HCT116 (cell line): ENCODE results near the gene CCSER1. TPM values are rescaled to one million over a fixed set of nuclear protein-coding genes. Genes with fewer than 3 reads are reported as not detected.

Experiments used
- ATAC-seq: fragments of 200-7000 bp; cut with Tn5 transposase; 2 replicates; pipeline ENCODE4 v1.9.1; 2020; ENCODE audit warnings: mild to moderate bottlenecking, moderate library complexity
- BruUV-seq: library from RNA; stranded (reverse); fragments of 400-500 nt; replicated peaks from 2 replicates; lab custom pipeline; 2021; lab: Mats Ljungman, UMichigan
- CTCF ChIA-PET: fragments of 300-600 bp; sonication (Branson Sonifier 250); formaldehyde crosslinking; loops from one replicate; lab custom pipeline; 2021; ENCODE audit warnings: antibody characterized with exemption; lab: Charles Lee
- POLR2A ChIA-PET: fragments of 300-600, 350-600 bp; sonication (Branson Sonifier 250); formaldehyde crosslinking; loops from one replicate; lab custom pipeline; 2021; ENCODE audit warnings: antibody characterized with exemption; lab: Charles Lee
- RAD21 ChIA-PET, 2 experiments: fragments of 300-600 bp; sonication (Branson Sonifier 250); formaldehyde crosslinking; loops; one replicate each; lab custom pipeline; 2023; ENCODE audit warnings: low total read pairs in 2 of 2; ENCODE audit not compliant: uncharacterized antibody in 2 of 2, unreplicated experiment in 2 of 2, low non-redundant PET in 1 of 2; lab: Charles Lee
- DNase-seq: peaks from one replicate; pipeline ENCODE4 v3.0.0-alpha.2; 2010; ENCODE audit warnings: low read depth, low spot score
- H2AFZ ChIP-seq: fragments of 200-600 bp; shearing (Covaris generic), sonication (generic); 2 replicates; pipeline ENCODE4 v1.6.1; 2017; ENCODE audit warnings: low read depth, mixed run types, mixed read lengths, antibody characterized with exemption, low read length; ENCODE audit not compliant: poor library complexity, severe bottlenecking
- H3K27ac ChIP-seq: 2 replicates; pipeline ENCODE4 v1.5.1; 2012; ENCODE audit warnings: low read depth, low read length
- H3K27me3 ChIP-seq: fragments of 200-600 bp; sonication (generic); 2 replicates; pipeline ENCODE4 v1.6.1; 2016; ENCODE audit warnings: mixed run types, low read length, mixed read lengths; ENCODE audit not compliant: insufficient read depth
- H3K36me3 ChIP-seq, 2 experiments: fragments of 200-500 bp in 1 of 2; fragments of 200-600 bp in 1 of 2; sonication (Bioruptor generic) in 1 of 2; sonication (generic) in 1 of 2; 2 replicates each; pipeline versions ENCODE4 v1.5.1 to v1.6.1; 2014 to 2016; ENCODE audit warnings: low read length in 2 of 2, inconsistent platforms in 1 of 2, mixed read lengths in 1 of 2, mixed run types in 1 of 2; ENCODE audit not compliant: insufficient read depth in 2 of 2, control insufficient read depth in 1 of 2
- H3K4me1 ChIP-seq, 2 experiments: fragments of 200-600 bp in 1 of 2; sonication (generic) in 1 of 2; 2 replicates each; pipeline versions ENCODE4 v1.5.1 to v1.6.1; 2012 to 2017; ENCODE audit warnings: low read length in 2 of 2, inconsistent platforms in 1 of 2, mild to moderate bottlenecking in 1 of 2, mixed read lengths in 1 of 2, mixed run types in 1 of 2, moderate library complexity in 1 of 2; ENCODE audit not compliant: insufficient read depth in 2 of 2, control insufficient read depth in 1 of 2
- H3K4me2 ChIP-seq: fragments of 200-600 bp; sonication (generic); 2 replicates; pipeline ENCODE4 v1.6.1; 2017; ENCODE audit warnings: mixed run types, low read length, mixed read lengths
- H3K4me3 ChIP-seq, 2 experiments: fragments of 200-600 bp in 1 of 2; sonication (generic) in 1 of 2; replicated peaks in 1 of 2; 2 replicates each; pipeline ENCODE4 v1.5.1; 2011 to 2016; ENCODE audit warnings: low read length in 2 of 2, control low read depth in 1 of 2, low read depth in 1 of 2, mild to moderate bottlenecking in 1 of 2, mixed read lengths in 1 of 2, mixed run types in 1 of 2
- H3K79me2 ChIP-seq: fragments of 200-600 bp; sonication (generic); 2 replicates; pipeline ENCODE4 v1.6.1; 2017; ENCODE audit warnings: mild to moderate bottlenecking, mixed run types, low read length, moderate library complexity, mixed read lengths; ENCODE audit not compliant: insufficient read depth
- H3K9ac ChIP-seq: fragments of 200-600 bp; sonication (generic); 2 replicates; pipeline ENCODE4 v1.6.1; 2016; ENCODE audit warnings: low read length, mixed read lengths
- H3K9me2 ChIP-seq: fragments of 200-600 bp; sonication (generic), shearing (Covaris generic); 2 replicates; pipeline ENCODE4 v1.6.1; 2017; ENCODE audit warnings: mixed run types, mild to moderate bottlenecking, moderate library complexity; ENCODE audit not compliant: insufficient read depth
- H3K9me3 ChIP-seq, 2 experiments: fragments of 200-500 bp in 1 of 2; fragments of 200-600 bp in 1 of 2; sonication (Bioruptor generic) in 1 of 2; sonication (generic) in 1 of 2; 2 replicates each; pipeline ENCODE4 v1.6.1; 2014 to 2017; ENCODE audit warnings: low read length in 2 of 2, mixed read lengths in 2 of 2, inconsistent platforms in 1 of 2, low read depth in 1 of 2, mild to moderate bottlenecking in 1 of 2, mixed run types in 1 of 2, moderate library complexity in 1 of 2; ENCODE audit not compliant: control insufficient read depth in 1 of 2, insufficient read depth in 1 of 2
- H4K20me1 ChIP-seq: fragments of 200-600 bp; sonication (generic), shearing (Covaris generic); 2 replicates; pipeline ENCODE4 v1.6.1; 2017; ENCODE audit warnings: mixed run types, mild to moderate bottlenecking, moderate library complexity; ENCODE audit not compliant: insufficient read depth
- ATF3 ChIP-seq: IDR thresholded peaks from 2 replicates; pipeline ENCODE4 v1.6.1; 2012
- CBX3 ChIP-seq: IDR thresholded peaks from 2 replicates; pipeline ENCODE4 v1.6.1; 2012; ENCODE audit warnings: low read depth
- CEBPB ChIP-seq: IDR thresholded peaks from 2 replicates; pipeline ENCODE4 v1.6.1; 2012; ENCODE audit warnings: low read depth
- EGR1 ChIP-seq: IDR thresholded peaks from 2 replicates; pipeline ENCODE4 v1.6.1; 2012; ENCODE audit warnings: low read depth
- ELF1 ChIP-seq: IDR thresholded peaks from 2 replicates; pipeline ENCODE4 v1.6.1; 2012; ENCODE audit warnings: low read depth, borderline replicate concordance
- EZH2 ChIP-seq: fragments of 200-600 bp; sonication (generic); IDR thresholded peaks from 2 replicates; pipeline ENCODE4 v1.6.1; 2017; ENCODE audit warnings: antibody characterized with exemption, mixed run types
- EZH2phosphoT487 ChIP-seq: fragments of 200-600 bp; IDR thresholded peaks from 2 replicates; pipeline ENCODE4 v1.6.1; 2018; ENCODE audit warnings: antibody characterized with exemption, borderline replicate concordance
- FOSL1 ChIP-seq: IDR thresholded peaks from 2 replicates; pipeline ENCODE4 v1.6.1; 2012; ENCODE audit warnings: low read depth
- JUND ChIP-seq: IDR thresholded peaks from 2 replicates; pipeline ENCODE4 v1.6.1; 2012
- MAX ChIP-seq: IDR thresholded peaks from 2 replicates; pipeline ENCODE4 v1.6.1; 2012
- POLR2A ChIP-seq: IDR thresholded peaks from 2 replicates; pipeline ENCODE4 v1.7.0; 2011; ENCODE audit warnings: borderline replicate concordance; ENCODE audit not compliant: insufficient read depth, insufficient read length; ENCODE audit errors: extremely low read depth
- POLR2AphosphoS5 ChIP-seq: IDR thresholded peaks from 2 replicates; pipeline ENCODE4 v1.6.1; 2011; ENCODE audit warnings: mild to moderate bottlenecking, low read depth, low read length, moderate library complexity
- RAD21 ChIP-seq: IDR thresholded peaks from 2 replicates; pipeline ENCODE4 v1.6.1; 2012; ENCODE audit warnings: low read depth, mild to moderate bottlenecking
- SP1 ChIP-seq: IDR thresholded peaks from 2 replicates; pipeline ENCODE4 v1.6.1; 2012; ENCODE audit warnings: low read depth
- SRF ChIP-seq: IDR thresholded peaks from 2 replicates; pipeline ENCODE4 v1.6.1; 2012; ENCODE audit warnings: low read depth
- TCF7L2 ChIP-seq: IDR thresholded peaks from 2 replicates; pipeline ENCODE4 v1.7.0; 2011; ENCODE audit warnings: borderline replicate concordance, inconsistent platforms; ENCODE audit not compliant: insufficient read depth, insufficient read length; ENCODE audit errors: extremely low read depth
- YY1 ChIP-seq: IDR thresholded peaks from 2 replicates; pipeline ENCODE4 v1.6.1; 2011; ENCODE audit warnings: low read length, low read depth, moderate library complexity, mild to moderate bottlenecking; ENCODE audit not compliant: insufficient replicate concordance; ENCODE audit errors: extremely low read depth
- ZFX ChIP-seq: fragments of 450-650 bp; IDR thresholded peaks from 2 replicates; pipeline ENCODE4 v1.6.1; 2017
- ZNF274 ChIP-seq: fragments of 200-500 bp; sonication (Bioruptor generic); IDR thresholded peaks from 2 replicates; pipeline ENCODE4 v1.6.1; 2014; ENCODE audit warnings: mild to moderate bottlenecking, low read depth, low read length, inconsistent platforms
- intact Hi-C: fragments of 100-400 bp; cut with micrococcal nuclease; formaldehyde crosslinking; loops from 2 replicates; pipeline ENCODE4 v1.10.0; 2022
- total RNA-seq: library from RNA; stranded (reverse); gene quantifications from one replicate; pipeline ENCODE4 v1.2.1, GENCODE V29; 2021; ENCODE audit not compliant: unreplicated experiment
- TF ChIP-seq, protein P1 (sequence below): IDR thresholded peaks from 2 replicates; pipeline ENCODE4 v1.6.1; 2012; ENCODE audit warnings: low read depth

CCSER1 gene
- total RNA-seq, 1 experiment from 2014 or later: 6.7 TPM

- no peak overlapping the region for H3K4me3 ChIP-seq
- H2AFZ ChIP-seq: no peak overlapping the region
- no peaks in the 10 kb centered on the region for H3K27me3 ChIP-seq
- no TSS peak for BruUV-seq
- no peak overlapping the region for H3K4me2 ChIP-seq
- no peaks in the 10 kb centered on the region for H3K9me2 ChIP-seq
- H3K9ac ChIP-seq: no peak overlapping the region
- no peaks in the 10 kb centered on the region for H4K20me1 ChIP-seq
- intact Hi-C loops: no loop called here
- POLR2A ChIA-PET: no interaction called here
- ATAC-seq: no peak
- RAD21 ChIA-PET: no interaction called here
- no peaks in the 10 kb centered on the region for H3K9me3 ChIP-seq
- CTCF ChIA-PET: no interaction called here
- H3K4me1 ChIP-seq: no peaks in the 10 kb centered on the region
- no peak overlapping the region for H3K27ac ChIP-seq
- H3K36me3 ChIP-seq: no peaks in the 10 kb centered on the region
- no peaks in the 10 kb centered on the region for H3K79me2 ChIP-seq
- TF ChIP-seq POLR2A: no peak
- TF ChIP-seq EZH2phosphoT487: no peak
- no peak for TF ChIP-seq ZNF274
- no peak for TF ChIP-seq JUND
- no peak for TF ChIP-seq MAX
- TF ChIP-seq EZH2: no peak
- no peak for TF ChIP-seq YY1
- TF ChIP-seq CEBPB: no peak
- no peak for TF ChIP-seq RAD21
- TF ChIP-seq ATF3: no peak
- no peak for TF ChIP-seq EGR1
- TF ChIP-seq CBX3: no peak
- TF ChIP-seq ZFX: no peak
- TF ChIP-seq POLR2AphosphoS5: no peak
- no peak for TF ChIP-seq ELF1
- TF ChIP-seq TCF7L2: no peak
- no peak for TF ChIP-seq SP1
- TF ChIP-seq, protein P1, sequence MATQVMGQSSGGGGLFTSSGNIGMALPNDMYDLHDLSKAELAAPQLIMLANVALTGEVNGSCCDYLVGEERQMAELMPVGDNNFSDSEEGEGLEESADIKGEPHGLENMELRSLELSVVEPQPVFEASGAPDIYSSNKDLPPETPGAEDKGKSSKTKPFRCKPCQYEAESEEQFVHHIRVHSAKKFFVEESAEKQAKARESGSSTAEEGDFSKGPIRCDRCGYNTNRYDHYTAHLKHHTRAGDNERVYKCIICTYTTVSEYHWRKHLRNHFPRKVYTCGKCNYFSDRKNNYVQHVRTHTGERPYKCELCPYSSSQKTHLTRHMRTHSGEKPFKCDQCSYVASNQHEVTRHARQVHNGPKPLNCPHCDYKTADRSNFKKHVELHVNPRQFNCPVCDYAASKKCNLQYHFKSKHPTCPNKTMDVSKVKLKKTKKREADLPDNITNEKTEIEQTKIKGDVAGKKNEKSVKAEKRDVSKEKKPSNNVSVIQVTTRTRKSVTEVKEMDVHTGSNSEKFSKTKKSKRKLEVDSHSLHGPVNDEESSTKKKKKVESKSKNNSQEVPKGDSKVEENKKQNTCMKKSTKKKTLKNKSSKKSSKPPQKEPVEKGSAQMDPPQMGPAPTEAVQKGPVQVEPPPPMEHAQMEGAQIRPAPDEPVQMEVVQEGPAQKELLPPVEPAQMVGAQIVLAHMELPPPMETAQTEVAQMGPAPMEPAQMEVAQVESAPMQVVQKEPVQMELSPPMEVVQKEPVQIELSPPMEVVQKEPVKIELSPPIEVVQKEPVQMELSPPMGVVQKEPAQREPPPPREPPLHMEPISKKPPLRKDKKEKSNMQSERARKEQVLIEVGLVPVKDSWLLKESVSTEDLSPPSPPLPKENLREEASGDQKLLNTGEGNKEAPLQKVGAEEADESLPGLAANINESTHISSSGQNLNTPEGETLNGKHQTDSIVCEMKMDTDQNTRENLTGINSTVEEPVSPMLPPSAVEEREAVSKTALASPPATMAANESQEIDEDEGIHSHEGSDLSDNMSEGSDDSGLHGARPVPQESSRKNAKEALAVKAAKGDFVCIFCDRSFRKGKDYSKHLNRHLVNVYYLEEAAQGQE: no peak
- no peak for TF ChIP-seq FOSL1
- TF ChIP-seq SRF: no peak
- DNase-seq: no peak
Observed at GRCh38 chr4:91207535-91207934, 1080.3 kb downstream of the CCSER1 start.
